ENCODE results near the gene SH2D3C. TPM values are rescaled to one million over a fixed set of nuclear protein-coding genes. Genes with fewer than 3 reads are reported as not detected.

SH2D3C gene
- total RNA-seq, 1 donor from 2014 or later = 19.3 TPM

GRCh38 chr9:127716412-127716811 is 62.1 kb downstream of the SH2D3C start:
- H3K4me3 Mint-ChIP-seq (ENCODE audit: unreplicated experiment) = peak overlapping the region; percentile 100
- no peak for TF ChIP-seq CTCF (IDR thresholded peaks at IDR 0.05)

GRCh38 chr9:127715470-127716337 is 62.8 kb downstream of the SH2D3C start, which contains the start of the genes PTRH1 and TTC16:
Gene PTRH1 (minus strand): TSS chr9:127715663. CDS start chr9:127715639, 24 bp downstream.
Gene TTC16 (plus strand): TSS chr9:127716079. CDS start chr9:127716146, 67 bp downstream.
- no peaks in the 10 kb centered on the region for H3K36me3 Mint-ChIP-seq (ENCODE audit: unreplicated experiment)
- TF ChIP-seq CTCF (IDR thresholded peaks at IDR 0.05) = no peak
- DNase-seq (ENCODE audit: extremely low spot score, unreplicated experiment) = peak; percentile 98
- no peaks in the 10 kb centered on the region for H3K9me3 Mint-ChIP-seq (ENCODE audit: unreplicated experiment)
- H3K27ac Mint-ChIP-seq (ENCODE audit: unreplicated experiment) = peak within 1 kb of the TSS; percentile 98
- H3K4me1 Mint-ChIP-seq (ENCODE audit: unreplicated experiment) = peaks cover 15% of the 10 kb centered on the region
- H3K27me3 Mint-ChIP-seq (ENCODE audit: unreplicated experiment) = no peaks in the 10 kb centered on the region
- peak within 1 kb of the TSS; percentile 100 for H3K4me3 Mint-ChIP-seq (ENCODE audit: unreplicated experiment)

More at GRCh38 chr9:127716412-127716811, 62.1 kb downstream of the SH2D3C start:
- Mint-ChIP-seq H3K27ac (ENCODE audit: unreplicated experiment) (peak overlapping the region; percentile 98), H3K4me1 (ENCODE audit: unreplicated experiment) (peaks cover 18% of the 10 kb centered on the region), H3K36me3 (ENCODE audit: unreplicated experiment) (no peaks in the 10 kb centered on the region), H3K9me3 (ENCODE audit: unreplicated experiment) (no peaks in the 10 kb centered on the region), H3K27me3 (ENCODE audit: unreplicated experiment) (no peaks in the 10 kb centered on the region)
- DNase-seq (ENCODE audit: extremely low spot score, unreplicated experiment) = no peak

GRCh38 chr9:127714951-127715469 is 63.5 kb downstream of the SH2D3C start:
- peaks cover 15% of the 10 kb centered on the region for H3K4me1 Mint-ChIP-seq (ENCODE audit: unreplicated experiment)
- peak overlapping the region; percentile 98 for H3K27ac Mint-ChIP-seq (ENCODE audit: unreplicated experiment)
- no peak for TF ChIP-seq CTCF (IDR thresholded peaks at IDR 0.05)
- H3K4me3 Mint-ChIP-seq (ENCODE audit: unreplicated experiment) = peak overlapping the region; percentile 100
- no peak for DNase-seq (ENCODE audit: extremely low spot score, unreplicated experiment)
- H3K36me3 Mint-ChIP-seq (ENCODE audit: unreplicated experiment) = no peaks in the 10 kb centered on the region
- no peaks in the 10 kb centered on the region for H3K9me3 Mint-ChIP-seq (ENCODE audit: unreplicated experiment)
- H3K27me3 Mint-ChIP-seq (ENCODE audit: unreplicated experiment) = no peaks in the 10 kb centered on the region

- Mint-ChIP-seq H3K27ac (ENCODE audit: unreplicated experiment) (no peak overlapping the region), H3K4me1 (ENCODE audit: unreplicated experiment) (peaks cover 15% of the 10 kb centered on the region), H3K36me3 (ENCODE audit: unreplicated experiment) (no peaks in the 10 kb centered on the region), H3K4me3 (ENCODE audit: unreplicated experiment) (peak overlapping the region; percentile 100), H3K27me3 (ENCODE audit: unreplicated experiment) (no peaks in the 10 kb centered on the region), H3K9me3 (ENCODE audit: unreplicated experiment) (no peaks in the 10 kb centered on the region)
- no peak for TF ChIP-seq CTCF (IDR thresholded peaks at IDR 0.05)
- DNase-seq (ENCODE audit: extremely low spot score, unreplicated experiment) = no peak
Measured at GRCh38 chr9:127714020-127714750, 64.3 kb downstream of the SH2D3C start.
